Measurements from ENCODE around the gene TUBD1.

GRCh38 chr17:59916446-59916845, 23.7 kb upstream of the TUBD1 start:
- no peak for TF ChIP-seq CTCF (IDR thresholded peaks at IDR 0.05; ENCODE audit: low read depth, low read length, missing input control)
- TF ChIP-seq MAX (IDR thresholded peaks at IDR 0.05) = no peak
- TF ChIP-seq REST (IDR thresholded peaks at IDR 0.05) = no peak
- no peak for TF ChIP-seq ZBTB33 (IDR thresholded peaks at IDR 0.05)
- no peak for TF ChIP-seq ATF3 (IDR thresholded peaks at IDR 0.05)
- TF ChIP-seq YY1 (IDR thresholded peaks at IDR 0.05) = no peak
- TF ChIP-seq GABPA (IDR thresholded peaks at IDR 0.05 in 1 of 2, conservative IDR thresholded peaks at IDR 0.05 in 1 of 2) = no peak
- no peak for TF ChIP-seq RXRA (IDR thresholded peaks at IDR 0.05)

Measured in liver (tissue), 3 donors.